HG03196 (cell line): ENCODE measurements around the gene MIEN1.
"Not testable (repeated sequence)": the region's sequence is repeated elsewhere in the genome, so short reads cannot be mapped to it uniquely, and the experiment has no call there.

Experiments used
- ATAC-seq: cut with Tn5 transposase; IDR thresholded peaks from one replicate; pipeline ENCODE4 v1.9.1; 2021; ENCODE audit not compliant: unreplicated experiment

The MIEN1 gene

DNA sequence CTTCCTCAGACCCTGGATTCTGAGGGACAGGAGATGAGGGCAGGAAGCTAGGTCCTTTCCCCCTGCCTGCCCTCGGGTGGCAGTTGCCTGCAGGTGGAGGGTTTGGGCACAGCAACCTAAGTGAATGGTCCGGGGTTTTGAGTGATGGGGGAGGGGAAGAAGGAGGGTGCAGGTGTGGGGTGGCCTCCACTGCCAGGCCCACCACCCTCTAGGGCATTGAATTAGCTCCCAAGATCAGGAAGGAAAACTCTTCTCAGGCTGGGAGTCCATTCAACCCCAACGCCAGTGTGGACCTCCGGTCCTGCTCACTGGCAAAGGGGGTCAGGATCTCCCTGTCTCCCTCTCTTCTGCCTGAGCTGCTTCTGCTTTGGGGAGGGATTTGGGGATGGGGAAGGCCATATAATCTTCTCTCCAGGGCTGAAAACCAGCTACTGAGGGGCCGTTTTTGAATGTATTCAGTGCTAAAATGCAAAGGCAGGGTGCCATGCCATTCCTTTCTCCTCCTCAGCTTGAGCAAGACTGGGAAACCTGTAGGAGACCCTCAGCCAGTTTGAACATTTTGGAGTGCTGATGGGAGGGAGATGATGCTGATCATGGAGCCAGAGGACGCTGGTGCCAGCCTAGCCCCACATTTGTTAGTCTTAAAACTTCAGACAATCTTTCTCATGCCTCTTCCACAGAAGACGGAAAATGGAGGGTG, 26.2 kb upstream of the MIEN1 start:
- no peak for ATAC-seq

DNA sequence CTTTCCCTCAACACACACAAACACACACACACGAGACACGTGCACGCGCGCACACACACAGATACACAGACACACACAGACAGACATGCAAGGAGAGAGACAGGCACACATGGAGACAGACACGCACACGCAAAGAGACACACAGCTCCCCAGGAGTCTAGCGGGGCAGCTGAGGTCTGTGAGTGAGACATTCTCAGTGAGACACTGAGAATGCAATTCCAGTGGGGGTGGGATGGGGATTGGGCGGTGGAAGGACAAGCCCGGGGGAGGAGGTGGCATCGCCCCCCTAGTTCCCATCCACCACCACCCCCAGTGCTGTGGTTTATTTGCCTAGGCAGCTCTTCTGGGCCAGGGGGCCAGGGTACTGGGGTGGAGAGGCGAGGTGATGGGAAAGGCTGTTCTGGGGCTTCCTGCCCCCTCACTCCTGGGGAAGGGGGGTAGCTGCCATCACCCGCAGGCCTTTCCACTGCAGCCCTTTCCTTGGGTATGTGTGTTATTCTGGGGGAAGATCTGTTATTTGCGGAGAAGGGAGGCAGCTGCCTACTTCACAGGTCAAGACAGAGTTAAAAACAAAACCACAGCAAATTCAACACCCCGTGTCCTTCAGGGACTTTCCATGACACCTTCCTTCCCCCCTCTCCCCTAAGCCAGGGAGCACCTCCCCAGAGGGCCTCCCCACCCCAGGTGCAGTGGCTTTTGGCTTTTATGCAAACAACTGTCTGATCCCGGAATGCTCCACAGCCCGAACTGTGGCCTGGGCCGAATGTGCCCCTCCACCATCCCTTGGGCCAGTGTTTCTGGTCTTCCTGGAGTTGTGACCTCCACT, 25.4 kb upstream of the MIEN1 start:
- ATAC-seq = no peak

DNA sequence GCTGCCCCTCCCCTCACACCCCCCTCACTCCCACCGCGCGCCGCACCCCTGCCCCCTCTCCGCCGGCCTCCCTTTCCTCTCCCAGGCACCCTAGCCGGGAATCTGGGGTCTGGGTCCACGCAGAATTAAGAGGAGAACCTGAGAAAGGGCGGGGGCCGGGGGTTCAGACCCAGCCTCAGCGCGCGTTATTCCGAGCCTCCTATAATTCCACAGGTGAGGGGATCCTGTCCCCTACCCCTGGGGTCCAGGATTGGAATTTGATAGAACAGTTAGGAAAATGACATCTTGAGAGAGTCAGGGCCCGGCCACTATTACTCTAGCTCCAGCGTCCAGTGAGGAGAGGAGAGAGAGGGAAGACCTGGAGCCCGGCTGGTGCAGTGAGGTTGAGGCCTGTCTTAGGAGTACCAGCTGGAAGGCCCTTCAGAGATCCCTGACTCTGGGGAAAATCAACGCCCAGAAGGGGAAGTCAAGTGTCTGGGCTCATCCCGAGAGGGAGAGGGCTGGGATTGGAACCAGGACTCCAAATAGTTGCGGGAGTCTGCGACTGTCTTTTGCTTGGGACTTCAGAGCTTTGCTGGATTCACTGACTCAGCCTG, 24.7 kb upstream of the MIEN1 start:
- ATAC-seq = no peak

DNA sequence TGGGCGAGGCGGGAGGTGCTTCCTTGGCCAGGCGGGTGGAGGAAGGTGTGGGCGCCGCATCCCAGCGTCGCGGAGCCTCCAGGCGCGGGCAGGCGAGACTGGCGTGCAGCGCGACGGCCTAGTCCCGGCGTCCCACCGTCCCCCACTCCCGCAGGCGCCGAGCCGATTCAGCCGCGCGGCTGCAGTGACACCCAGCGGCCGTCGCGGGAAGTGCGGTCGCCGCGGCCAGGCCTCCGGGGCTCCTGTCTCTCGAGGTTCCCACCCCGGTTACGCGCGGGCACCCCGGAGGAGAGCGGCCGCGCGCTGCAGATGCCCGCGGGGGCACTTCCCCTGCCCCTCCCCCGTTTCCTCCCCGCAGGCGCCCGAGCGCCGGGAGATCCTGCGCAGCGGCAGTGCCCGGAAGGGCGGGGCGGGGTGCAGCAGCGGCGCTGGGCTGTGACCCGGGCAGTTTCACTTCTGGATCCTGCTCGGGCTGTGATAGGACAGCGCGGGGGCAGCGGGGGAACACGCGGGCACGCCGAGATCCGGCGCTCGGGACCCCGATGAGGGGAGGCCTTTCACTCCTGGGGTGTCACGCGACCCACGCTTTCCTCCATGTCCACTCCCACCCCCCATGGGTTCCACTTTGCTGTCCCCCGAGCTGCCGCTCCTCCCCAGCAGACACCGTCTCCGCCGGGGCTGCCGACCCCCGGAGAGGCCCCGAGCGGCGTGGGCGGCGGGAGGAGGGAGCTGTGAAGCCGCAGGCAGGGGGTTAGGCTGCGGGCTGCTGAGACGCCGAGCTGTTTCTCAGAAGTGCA, 24.0 kb upstream of the MIEN1 start:
- peak; percentile 64 for ATAC-seq

DNA sequence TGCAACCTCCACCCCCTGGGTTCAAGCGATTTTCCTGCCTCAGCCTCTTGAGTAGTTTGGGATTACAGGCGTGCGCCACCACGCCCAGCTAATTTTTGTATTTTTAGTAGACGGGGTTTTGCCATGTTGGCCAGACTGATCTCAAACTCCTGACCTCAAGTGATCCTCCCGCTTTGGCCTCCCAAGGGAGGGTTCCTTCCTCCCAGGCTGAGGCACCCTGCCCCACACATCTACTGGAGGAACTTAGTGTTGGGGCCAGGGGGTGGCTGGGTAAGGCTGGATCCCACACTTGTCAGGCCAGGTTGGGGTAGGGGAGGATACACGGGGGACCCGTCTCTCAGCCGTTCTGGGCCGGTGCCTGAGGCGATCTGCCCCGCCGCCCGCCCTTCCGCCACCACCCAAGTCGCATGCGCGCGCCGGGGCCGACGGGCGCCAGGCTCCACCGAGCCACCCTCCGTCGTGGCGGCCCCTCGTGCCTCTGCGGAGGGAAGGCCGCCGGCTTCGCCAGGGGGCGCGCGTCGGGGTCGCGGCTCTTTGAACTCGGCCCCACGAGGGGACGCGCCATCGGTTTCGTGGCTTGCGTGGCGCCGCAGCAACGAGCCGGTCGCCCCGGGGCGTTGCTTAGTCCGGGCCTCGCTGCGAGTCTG, 23.3 kb upstream of the MIEN1 start:
- ATAC-seq = peak; percentile 31

DNA sequence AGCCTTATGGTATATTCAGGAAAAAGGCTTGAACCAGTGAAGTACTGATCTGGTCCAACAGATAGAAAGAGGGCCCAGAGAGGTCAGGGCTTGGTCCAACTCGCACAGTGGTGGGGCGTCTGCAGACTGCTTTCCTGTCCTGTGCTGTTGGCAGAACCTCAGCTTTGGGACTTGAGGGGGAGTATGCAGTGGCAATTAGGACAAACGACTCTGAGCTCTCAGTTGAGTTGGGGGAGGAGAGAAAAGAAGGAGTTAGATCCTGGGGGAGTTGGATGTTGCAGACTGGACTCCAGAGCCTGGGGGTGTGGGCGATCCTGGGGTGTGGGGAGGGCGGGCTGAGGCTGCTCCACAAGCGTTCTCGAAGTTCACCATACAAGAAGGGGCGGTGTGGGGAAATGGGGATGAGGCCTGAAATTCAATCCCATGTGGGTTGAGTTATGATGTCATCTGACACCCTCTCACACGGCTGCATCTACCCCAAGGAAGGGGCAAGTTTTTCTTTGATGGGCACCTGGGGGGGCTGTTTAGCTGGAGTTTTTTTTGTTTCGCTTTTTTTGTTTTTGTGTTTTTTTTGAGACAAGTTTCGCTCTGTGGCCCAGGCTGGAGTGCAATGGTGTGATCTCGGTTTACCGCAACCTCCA, 22.0 kb upstream of the MIEN1 start:
- no peak for ATAC-seq

DNA sequence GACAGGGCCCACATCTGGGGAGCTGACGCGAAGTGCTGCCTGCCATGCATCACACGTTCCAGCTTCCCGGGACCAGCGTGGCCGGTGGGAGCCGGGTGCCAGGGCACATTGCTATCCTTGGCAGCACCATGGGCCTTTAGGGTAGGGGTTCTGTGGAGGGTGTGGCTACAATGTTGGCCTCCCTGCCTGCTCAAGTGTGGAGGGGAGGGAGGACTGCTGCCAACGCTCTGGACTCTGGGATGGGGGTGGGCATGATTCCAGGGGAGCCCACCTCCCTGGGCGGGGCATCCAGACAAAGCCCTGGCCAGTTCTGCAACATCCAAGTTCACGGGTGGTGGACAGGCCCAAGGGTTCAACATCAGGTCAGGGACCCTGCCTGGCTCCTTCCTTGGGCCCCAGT, 21.3 kb upstream of the MIEN1 start:
- no peak for ATAC-seq

DNA sequence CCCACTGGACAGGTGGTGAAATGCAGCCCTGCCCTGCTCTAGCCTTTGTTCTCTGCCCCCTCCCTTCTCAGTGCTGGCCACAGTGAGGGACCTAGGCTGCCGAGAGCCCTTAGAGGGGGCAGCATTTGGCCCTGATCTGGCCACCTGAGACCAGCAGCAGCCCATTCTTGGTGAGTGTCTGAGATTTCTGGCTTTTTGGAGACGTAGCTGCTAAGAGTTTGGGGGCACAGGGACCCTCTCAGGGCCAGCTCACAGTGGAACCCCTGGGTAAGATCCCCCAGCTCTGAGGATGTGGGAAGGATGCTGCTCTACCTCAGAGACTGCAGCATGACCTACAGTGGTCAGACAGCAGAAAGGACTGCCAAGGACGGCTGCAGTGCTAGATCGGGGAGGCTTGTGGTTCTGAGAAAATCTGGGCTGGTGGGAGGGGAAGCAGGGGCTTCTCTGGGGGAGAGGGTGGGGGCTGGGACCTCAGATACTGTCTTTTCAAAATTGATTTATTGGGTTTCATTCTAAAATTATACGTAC, 20.7 kb upstream of the MIEN1 start:
- no peak for ATAC-seq

DNA sequence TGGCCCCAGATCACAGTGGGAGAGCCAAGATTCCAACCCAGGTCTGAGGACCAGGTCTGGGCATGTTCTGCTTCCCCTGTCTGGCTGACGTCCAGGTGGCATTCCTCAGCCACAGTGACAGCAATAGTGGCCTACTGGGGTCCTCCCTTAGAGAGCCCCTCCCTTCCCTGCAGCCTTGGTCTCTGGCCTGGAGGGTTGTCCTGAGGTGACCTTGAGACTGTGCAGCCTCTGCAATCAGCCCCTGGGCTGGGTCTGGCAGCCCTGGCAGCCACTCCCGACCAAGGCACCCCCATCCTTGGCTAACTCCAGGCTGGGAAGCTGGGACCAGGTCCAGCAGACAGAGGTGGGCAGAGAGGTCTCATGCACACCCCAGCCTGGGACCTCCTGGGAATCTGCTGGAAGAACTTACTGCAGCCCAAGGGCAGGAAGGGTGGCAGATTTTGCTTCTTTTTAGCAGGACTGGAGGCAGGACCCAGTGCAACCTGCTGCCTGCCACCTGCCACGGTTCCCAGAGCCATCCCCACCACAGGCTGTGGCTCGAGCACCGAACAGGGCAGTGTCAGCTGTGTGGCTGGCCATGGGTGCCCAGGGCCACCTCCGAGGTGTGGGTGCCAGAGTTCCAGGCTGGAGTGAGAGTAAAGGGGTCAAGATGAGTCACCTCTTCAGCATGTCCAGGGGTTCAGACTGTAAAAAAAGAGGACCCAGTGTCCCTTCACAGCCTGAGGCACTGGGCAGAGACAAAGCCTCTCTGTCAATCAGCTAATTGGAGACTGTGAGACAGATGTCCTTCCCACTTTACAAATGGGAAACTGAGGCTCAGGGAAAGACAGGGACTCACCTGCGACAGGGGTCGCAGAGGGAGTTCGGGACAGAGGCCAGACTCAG, 20.0 kb upstream of the MIEN1 start:
- ATAC-seq = no peak

DNA sequence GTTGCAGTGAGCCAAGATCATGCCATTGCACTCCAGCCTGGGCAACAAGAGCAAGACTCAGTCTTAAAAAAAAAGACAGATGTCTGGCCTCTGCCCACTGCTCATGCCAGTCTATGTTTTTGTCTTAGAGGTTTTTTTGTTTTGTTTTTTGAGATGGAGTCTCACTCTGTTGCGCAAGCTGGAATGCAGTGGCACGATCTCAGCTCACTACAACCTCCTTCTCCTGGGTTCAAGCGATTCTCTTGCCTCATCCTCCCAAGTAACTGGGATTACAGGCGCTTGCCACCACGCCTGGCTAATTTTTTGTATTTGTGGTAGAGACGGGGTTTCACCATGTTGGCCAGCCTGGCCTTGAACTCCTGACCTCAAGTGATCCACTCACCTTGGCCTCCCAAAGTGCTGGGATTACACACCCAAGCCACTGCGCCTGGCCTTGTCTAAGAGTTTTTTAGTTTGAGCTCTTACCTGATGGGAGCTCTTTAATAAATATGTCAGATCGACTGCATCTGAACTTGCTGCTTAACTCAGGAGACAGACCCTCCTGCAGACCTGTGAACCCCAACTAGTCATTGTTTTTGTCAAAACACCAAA, 18.2 kb upstream of the MIEN1 start:
- ATAC-seq = not testable (repeated sequence)

DNA sequence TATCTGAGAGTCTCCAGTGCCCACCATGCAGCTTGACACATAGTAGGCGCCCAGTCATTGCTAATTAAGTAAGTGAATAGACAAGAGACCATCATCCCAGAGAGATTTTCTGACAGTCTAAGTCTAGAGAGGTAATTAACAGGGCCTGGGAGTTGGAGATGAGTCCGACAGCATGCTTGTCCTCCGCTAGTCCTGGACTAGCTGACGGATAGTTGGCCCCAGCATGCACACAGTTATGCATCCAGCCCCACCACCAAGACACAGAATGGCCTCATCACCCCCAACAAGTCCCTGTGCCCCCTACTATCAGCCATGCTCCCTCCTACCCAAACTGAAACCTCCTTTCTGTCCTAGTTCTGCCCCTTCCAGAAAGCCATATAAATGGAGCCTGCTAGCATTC, 17.4 kb upstream of the MIEN1 start:
- ATAC-seq = no peak

DNA sequence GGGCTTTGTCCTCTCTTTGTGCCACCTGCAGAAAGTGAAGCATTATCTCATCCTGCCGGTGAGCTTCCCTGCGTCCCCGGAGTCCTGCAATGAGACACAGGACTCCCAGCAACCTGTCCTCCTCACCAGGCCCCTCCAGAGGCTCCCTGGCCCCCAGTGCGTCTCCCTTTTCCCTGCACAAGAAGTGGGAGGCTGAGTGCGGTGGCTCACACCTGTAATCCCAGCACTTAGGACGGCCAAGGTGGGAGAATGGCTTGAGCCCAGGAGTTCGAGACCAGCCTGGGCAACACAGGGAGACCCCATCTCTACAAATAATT, 15.8 kb upstream of the MIEN1 start:
- ATAC-seq = no peak

DNA sequence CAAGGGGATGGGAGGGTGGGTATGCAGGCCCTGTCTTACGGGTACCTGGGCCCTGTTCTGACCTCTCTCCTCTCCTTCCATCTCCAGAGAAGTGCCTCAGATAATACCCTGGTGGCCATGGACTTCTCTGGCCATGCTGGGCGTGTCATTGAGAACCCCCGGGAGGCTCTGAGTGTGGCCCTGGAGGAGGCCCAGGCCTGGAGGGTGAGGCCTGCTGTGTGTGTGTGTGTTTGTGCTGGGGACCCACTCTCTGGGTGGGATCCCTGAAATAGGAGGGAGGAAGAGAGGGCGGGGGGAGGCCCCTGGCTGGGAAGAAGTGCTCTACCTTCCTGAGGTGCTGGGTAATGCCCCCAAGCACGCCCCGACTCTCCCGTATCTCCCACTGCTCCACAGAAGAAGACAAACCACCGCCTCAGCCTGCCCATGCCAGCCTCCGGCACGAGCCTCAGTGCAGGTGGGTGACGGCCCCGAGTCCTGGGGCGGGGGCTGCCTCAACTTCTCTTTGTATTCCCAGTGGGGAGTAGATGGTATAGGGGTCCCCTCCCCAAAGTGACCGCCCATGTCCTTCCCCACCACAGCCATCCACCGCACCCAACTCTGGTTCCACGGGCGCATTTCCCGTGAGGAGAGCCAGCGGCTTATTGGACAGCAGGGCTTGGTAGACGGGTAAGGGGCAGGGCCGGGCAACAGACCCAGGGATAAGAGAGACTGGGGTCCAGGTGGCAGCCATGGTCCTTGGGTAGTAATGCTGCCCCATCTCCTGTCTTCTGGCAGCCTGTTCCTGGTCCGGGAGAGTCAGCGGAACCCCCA, 15.2 kb upstream of the MIEN1 start:
- no peak for ATAC-seq

DNA sequence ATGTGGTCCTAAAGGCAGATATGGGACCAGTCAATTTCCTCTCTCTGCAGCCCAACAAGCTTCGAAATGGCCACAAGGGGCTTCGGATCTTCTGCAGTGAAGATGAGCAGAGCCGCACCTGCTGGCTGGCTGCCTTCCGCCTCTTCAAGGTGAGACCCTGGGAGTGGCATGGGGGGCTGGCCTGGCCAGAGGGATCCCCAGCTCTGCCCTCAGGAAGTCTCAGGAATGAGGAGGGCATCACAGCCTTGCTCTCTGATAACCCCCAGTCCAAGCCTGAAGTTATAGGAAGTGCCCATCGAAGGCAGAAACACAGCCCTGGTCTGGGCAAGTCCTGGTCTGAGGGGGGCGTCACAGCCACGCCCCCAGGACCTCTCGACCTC, 14.5 kb upstream of the MIEN1 start:
- ATAC-seq = no peak

DNA sequence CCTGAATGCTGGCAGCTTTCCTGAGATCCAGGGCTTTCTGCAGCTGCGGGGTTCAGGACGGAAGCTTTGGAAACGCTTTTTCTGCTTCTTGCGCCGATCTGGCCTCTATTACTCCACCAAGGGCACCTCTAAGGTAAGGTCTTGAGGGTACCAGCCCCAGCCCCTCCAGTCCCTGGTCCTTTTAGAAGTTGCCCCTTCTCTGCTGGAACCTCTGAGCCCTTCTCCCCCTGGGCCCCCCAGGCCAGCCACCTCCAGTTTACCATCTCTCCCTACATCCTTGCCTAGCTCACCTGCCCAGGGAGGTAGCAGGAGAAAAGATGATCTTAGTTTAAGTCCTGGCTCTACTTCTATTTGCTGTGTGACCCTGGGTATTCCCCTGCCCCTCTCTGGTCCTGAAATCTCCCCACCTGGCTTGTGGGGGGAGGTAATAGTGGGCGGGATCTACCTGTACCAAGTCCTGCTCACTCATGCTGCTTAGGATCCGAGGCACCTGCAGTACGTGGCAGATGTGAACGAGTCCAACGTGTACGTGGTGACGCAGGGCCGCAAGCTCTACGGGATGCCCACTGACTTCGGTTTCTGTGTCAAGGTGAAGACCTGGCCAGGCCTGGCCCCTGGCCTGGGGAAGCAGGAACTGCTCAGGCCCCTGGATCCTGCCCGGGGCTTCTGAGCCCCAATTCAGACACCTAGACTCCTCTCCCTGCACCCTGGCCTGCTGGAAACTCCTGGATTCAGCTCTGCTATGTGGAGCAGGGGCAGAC, 13.9 kb upstream of the MIEN1 start:
- ATAC-seq = no peak

DNA sequence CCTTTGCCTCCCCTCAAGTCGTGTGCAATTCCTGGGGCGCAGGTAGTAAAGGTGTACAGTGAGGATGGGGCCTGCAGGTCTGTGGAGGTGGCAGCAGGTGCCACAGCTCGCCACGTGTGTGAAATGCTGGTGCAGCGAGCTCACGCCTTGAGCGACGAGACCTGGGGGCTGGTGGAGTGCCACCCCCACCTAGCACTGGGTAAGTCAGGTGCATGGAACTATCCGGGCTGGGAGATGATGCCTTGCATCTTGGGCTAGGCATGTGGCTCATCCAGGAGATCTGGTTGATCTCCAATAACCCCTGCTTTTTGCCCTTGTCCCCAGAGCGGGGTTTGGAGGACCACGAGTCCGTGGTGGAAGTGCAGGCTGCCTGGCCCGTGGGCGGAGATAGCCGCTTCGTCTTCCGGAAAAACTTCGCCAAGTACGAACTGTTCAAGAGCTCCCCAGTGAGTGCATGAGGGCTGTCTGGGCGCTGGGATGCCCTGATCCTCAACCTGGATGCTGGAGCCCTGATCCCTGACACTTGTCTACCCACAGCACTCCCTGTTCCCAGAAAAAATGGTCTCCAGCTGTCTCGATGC, 12.6 kb upstream of the MIEN1 start:
- ATAC-seq = no peak
